Activated T-helper 1 cell treated with Interleukin-2 at 50 U/mL for 16 hours (primary cell): ENCODE measurements around the gene ISX.

Experiments
- DNase-seq: peaks from one replicate; pipeline ENCODE4 v3.0.0-alpha.2; 2020; ENCODE audit warnings: low read depth

The ISX gene

DNA sequence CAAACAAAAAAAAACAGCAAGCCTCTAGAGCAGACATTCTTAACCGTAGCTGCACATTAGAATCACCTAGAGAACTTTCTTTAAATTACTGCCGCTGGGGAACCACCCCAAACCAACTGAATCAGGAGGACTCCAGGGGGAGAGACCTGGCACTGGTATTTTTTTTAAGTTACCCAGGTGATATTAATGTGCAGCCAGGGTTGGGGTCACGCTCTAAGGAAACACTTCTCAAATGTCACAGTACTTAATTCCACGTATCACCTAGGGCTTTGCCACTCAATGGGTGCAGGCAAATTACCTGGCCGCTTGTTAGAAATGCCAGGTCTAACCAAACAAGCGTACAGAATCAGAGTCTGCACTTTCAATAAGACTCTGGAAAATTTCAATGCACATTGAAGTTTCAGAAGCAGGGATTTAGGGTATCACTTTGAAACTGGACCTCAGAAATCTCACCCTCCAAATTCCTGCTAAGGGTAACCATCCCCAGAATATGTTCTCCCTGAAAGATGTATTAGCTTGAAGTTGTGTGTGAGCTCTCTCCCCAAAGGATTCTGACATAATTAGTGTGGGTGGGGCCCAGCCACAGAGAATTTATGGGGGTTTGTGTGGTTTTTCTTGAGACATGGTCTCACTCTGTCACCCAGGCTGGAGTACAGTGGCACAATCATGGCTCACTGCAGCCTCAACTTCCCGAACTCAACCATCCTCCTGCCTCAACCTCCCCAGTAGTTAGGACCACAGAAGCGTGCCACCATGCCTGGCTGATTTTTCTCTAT, 12.7 kb upstream of the ISX start:
- DNase-seq, result no peak

GRCh38 chr22:35054064-35054463, 11.9 kb upstream of the ISX start:
- no peak for DNase-seq

DNA sequence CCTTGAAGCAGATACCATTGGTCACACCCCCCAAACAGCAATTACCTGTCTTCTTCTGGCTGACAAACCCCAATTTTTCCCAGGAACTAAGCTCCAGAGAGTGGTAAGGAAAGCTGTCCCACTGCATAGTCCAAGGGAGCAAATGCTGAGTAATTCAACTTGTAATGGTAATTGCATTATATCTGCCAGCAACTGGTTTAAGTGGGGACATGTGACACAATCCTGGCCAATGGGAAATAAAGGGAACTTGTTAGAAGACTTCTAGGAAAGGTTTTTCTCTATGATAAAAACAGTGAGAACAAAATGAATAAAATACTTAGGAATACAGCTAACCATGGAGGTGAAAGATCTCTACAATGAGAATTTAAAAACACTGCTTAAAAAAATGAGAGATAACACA, 9.5 kb upstream of the ISX start:
- no peak for DNase-seq

GRCh38 chr22:35057155-35057554, 8.8 kb upstream of the ISX start:
- DNase-seq, result no peak

GRCh38 chr22:35059632-35060031, 6.3 kb upstream of the ISX start:
- DNase-seq, result no peak

GRCh38 chr22:35064664-35065063, 1.3 kb upstream of the ISX start:
- DNase-seq, result no peak

DNA sequence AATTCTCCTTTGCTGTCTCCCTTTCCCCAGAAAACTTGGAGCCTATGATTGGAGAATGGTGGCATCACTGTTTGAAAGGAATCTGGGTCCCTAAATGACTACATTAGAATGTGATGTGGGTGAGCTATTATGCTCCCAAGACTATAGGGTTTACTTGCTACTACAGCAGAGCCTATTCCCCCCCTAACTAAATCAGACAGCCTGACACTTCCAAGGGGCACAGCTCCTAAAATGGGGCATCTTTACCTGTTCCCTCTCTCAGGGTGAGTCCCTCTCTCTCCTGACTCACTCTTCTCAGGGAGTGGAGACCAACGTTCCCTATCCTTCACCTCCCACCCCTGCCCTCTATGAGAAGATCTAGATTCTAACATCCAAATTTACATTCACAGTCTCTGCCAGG, 775 bp upstream of the ISX start:
- DNase-seq, result no peak

- no peak for DNase-seq
Measured at GRCh38 chr22:35066768-35067167, 810 bp downstream of the ISX start.

DNA sequence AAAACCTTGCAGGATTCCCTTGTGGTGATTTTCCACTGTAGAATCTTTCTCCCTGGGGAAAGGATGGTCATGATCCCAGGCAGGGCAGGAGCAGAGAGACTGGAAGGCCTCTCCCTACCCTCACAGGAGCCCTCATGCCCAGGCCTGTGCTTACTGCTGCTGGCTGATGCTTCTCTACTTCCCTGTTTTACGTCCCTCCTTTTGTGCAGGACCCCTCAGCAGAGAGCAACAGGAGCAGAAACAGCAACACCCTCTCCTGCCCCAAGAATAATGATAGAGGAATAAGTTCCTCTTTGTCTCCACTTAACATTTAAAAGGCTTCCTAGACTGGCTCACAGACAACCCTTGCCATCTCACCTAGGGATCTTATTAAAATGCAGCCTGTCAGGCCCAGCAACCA, 3.6 kb downstream of the ISX start:
- DNase-seq, result no peak

DNA sequence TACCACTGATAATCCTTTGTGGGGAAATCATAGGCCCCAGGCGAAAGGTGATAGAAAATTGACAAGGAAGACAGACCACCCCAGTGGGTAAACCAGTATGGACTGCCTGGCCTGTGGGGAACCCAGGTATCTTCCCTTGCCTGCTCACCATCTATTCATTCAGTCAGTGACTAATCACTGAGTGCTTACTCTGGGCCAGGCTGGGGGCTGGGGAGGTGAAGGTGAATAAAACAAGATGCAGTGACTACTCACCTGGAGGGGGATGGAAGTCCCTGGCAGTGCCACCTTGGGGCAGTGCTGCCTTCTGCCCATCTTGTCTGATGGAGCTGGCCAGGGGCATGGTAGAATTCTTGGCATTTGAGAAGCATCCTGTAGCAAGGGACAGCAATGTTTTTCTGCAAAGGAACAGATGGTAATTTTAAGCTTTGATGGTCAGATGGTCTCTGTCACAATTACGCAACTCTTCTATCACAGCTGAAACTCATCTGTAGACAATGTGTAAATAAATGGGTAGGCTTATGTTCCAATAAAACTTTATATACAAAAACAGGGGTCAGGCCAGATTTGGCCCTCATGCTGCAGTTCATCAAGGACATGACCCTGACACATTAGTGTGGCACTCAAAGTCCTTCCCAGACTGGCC, 4.6 kb downstream of the ISX start:
- no peak for DNase-seq

DNA sequence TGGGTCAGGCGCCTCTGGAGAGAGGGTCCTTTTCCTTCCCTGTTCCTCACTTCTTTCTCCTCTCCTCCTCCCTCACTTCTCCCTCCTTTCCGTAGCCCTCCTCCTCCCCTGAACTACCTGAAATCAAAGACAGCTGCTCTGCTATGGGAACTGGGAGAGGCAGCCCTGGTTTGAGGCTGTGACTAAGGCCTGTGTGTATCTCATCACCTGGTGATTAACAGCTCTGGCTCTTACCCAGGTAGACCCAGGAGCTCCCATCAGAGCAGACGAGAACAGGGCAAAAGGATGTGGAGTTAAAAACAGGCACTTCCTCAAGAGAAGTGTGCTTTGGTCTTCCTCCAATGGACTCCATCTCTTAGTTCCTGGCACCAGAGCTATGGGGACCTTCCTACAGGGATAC, 5.8 kb downstream of the ISX start:
- no peak for DNase-seq

DNA sequence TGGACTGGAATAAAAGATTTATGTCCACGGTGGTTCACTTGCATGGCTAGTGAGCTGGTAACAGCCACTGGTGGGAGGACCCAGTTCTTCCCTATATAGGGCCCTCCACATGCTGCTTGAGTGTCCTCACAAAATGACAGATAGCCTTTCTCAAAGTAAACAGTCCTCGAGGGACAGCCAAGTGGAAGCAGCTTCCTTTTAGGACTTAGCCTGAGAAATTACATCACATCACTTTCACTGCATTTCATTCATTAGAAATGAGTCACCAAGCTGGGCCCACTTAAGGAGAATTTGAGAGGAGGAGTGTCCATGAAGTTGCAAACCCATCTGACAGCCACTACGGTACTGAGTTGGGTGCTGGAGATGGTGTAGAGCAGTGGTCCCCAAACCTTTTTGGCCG, 7.0 kb downstream of the ISX start:
- DNase-seq, result no peak

GRCh38 chr22:35074583-35074982, 8.6 kb downstream of the ISX start:
- DNase-seq, result no peak

DNA sequence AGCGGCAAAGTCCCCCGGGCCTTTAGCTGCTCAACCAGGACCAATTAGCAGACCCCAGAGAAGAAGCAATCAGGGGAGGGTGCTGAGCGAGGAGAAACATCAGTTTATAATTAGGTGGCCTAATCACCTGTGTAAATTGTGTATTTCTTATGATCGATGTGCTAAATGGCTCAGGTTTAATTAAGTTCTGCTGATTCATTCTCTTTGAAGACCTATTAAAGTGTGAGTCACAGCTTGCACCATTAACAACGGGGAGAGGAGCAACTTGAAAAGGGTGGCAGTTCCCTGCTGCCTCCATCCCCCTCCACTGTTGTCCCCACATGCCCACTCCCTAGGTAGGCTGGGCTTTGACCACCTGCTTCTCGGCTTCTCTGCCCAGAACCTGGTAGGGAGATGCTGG, 10.7 kb downstream of the ISX start:
- no peak for DNase-seq

DNA sequence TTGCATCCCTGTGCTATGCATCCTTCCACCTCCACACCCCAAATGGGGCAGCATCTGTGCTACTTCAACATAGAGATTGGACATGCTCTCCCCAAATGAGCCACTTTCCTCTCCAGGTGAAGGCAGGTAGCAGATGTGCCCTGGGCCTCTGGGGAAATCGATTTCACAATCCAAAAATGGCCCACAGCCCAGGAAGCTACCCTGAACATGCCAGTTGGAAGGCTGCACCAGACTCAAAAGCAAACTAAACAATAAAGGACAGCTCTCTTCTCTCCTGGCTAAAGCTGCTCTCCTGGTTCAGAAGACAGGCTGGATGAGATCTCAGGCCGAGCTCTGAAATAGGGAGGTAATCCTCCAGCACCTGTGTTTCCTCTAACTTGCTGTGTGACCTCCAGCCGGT, 19.7 kb downstream of the ISX start:
- no peak for DNase-seq

GRCh38 chr22:35089139-35089538, 23.2 kb downstream of the ISX start:
- DNase-seq, result no peak

GRCh38 chr22:35092406-35092805, 26.4 kb downstream of the ISX start:
- DNase-seq, result no peak

GRCh38 chr22:35098921-35099320, 33.0 kb downstream of the ISX start:
- no peak for DNase-seq

DNA sequence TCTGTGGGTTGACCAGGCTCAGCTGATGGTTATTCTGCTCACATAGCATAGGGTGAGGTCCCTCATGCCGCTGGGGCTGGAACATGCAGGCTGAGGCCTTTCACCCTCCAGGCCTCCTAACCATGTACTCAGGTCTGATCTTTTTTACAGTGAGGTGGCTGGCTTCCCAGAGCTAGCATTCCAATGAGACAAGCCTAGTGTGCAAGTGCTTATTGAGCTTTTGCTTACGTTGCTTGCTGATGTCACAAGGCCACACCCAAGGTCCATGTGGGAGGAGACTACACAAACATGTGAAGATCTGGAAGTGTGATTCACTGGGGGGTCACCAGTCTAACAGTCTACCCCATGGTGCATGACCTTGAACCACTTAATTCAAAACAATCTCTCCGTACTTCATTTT, 33.9 kb downstream of the ISX start:
- DNase-seq, result no peak

- no peak for DNase-seq
Measured at GRCh38 chr22:35102663-35103062, 36.7 kb downstream of the ISX start.

GRCh38 chr22:35103761-35104160, 37.8 kb downstream of the ISX start:
- no peak for DNase-seq

GRCh38 chr22:35104491-35104890, 38.5 kb downstream of the ISX start:
- DNase-seq, result no peak

DNA sequence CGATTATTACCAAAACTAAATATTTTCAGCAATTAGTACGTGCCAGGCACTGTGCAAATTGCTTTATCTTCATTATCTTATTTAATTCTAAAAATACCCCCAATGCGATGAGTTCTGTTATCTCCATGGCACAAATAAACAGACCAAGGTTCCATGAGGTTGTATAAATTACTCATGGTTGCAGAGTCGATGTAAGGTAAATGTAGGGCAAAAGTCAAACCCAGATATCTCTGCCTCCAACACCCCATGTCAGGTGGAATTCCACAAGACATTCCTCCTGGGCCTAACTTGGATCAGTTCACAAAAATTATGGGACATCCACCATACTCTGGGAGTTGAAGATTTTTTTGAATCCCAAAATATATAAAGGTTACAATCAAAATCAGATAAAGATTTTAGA, 43.7 kb downstream of the ISX start:
- DNase-seq, result no peak

- DNase-seq, result no peak
Measured at GRCh38 chr22:35111244-35111643, 45.3 kb downstream of the ISX start.
